GM18909 (cell line): ENCODE results near the gene COPS6.

ENCODE experiments used
- ATAC-seq: cut with Tn5 transposase; IDR thresholded peaks from one replicate; pipeline ENCODE4 v1.9.1; 2021; ENCODE audit warnings: mild to moderate bottlenecking; ENCODE audit not compliant: unreplicated experiment, poor library complexity

COPS6 gene

GRCh38 chr7:100100420-100101015 is 11.7 kb downstream of the COPS6 start:
- peak; percentile 68 for ATAC-seq

- peak; percentile 85 for ATAC-seq
These were observed 12.5 kb downstream of the COPS6 start, which contains the start of the genes AP4M1 and MCM7 for GRCh38 chr7:100101016-100101862. TSS of gene AP4M1 (plus strand) at chr7:100101643. CDS start at chr7:100101715, 72 bp downstream. TSS of gene MCM7 (minus strand) at chr7:100101397. CDS start at chr7:100101294, 103 bp downstream.

GRCh38 chr7:100102950-100103840 is 14.4 kb downstream of the COPS6 start:
- no peak for ATAC-seq

- ATAC-seq, result no peak
These were observed 16.8 kb downstream of the COPS6 start for GRCh38 chr7:100105534-100105933.

GRCh38 chr7:100106633-100107032 is 17.9 kb downstream of the COPS6 start:
- no peak for ATAC-seq

- ATAC-seq, result no peak
These were observed 18.5 kb downstream of the COPS6 start for GRCh38 chr7:100107125-100107737.

GRCh38 chr7:100107890-100108289 is 19.1 kb downstream of the COPS6 start:
- no peak for ATAC-seq

- ATAC-seq, result no peak
These were observed 20.9 kb downstream of the COPS6 start for GRCh38 chr7:100109521-100110163.

GRCh38 chr7:100111156-100111555 is 22.4 kb downstream of the COPS6 start:
- no peak for ATAC-seq

- ATAC-seq, result no peak
These were observed 23.1 kb downstream of the COPS6 start for GRCh38 chr7:100111914-100112313.

GRCh38 chr7:100115026-100115425 is 26.3 kb downstream of the COPS6 start:
- ATAC-seq, result no peak

GRCh38 chr7:100118388-100119071 is 29.8 kb downstream of the COPS6 start:
- no peak for ATAC-seq

- peak; percentile 76 for ATAC-seq
These were observed 30.6 kb downstream of the COPS6 start, which contains the start of the genes CNPY4 and TAF6 for GRCh38 chr7:100119072-100119969. TSS of gene CNPY4 (plus strand) at chr7:100119634. CDS start at chr7:100119745, 111 bp downstream. TSS of gene TAF6 (minus strand) at chr7:100119358. CDS start at chr7:100114209, 5,149 bp downstream.

- ATAC-seq, result peak; percentile 25
These were observed 31.4 kb downstream of the COPS6 start for GRCh38 chr7:100119970-100120732.

GRCh38 chr7:100120733-100121036 is 31.9 kb downstream of the COPS6 start:
- ATAC-seq, result no peak

GRCh38 chr7:100122067-100122466 is 33.3 kb downstream of the COPS6 start:
- no peak for ATAC-seq

- no peak for ATAC-seq
These were observed 33.8 kb downstream of the COPS6 start for GRCh38 chr7:100122568-100122967.
